K562 (cell line): ENCODE measurements around the gene CCN5. TPM values are rescaled to one million over a fixed set of nuclear protein-coding genes. Genes with fewer than 3 reads are reported as not detected.

Experiments
- FOXP1 ChIP-seq: sonication (generic); formaldehyde crosslinking; IDR thresholded peaks from 2 replicates; pipeline ENCODE4 v1.8.0; 2022; ENCODE audit warnings: mild to moderate bottlenecking, missing genetic modification reagents
- HLTF ChIP-seq: fragments of 450-650 bp; IDR thresholded peaks from 2 replicates; pipeline ENCODE4 v1.6.1; 2016
- KDM2B ChIP-seq: fragments of 250-450 bp; sonication (Bioruptor Pico); IDR thresholded peaks from 2 replicates; pipeline ENCODE4 v1.8.0; 2021; ENCODE audit warnings: mild to moderate bottlenecking, moderate library complexity
- MTA3 ChIP-seq: fragments of 450-650 bp; formaldehyde crosslinking; IDR thresholded peaks from 2 replicates; pipeline ENCODE4 v1.6.1; 2017; ENCODE audit warnings: mild to moderate bottlenecking, borderline replicate concordance
- TSC22D4 ChIP-seq: fragments of 450-650 bp; IDR thresholded peaks from 2 replicates; pipeline ENCODE4 v1.6.1; 2016; ENCODE audit warnings: missing genetic modification characterization, missing biosample characterization, control low read depth
- YBX1 ChIP-seq: fragments of 450-650 bp; IDR thresholded peaks from 2 replicates; pipeline ENCODE4 v1.7.1; 2016; ENCODE audit warnings: mild to moderate bottlenecking
- ZNF644 ChIP-seq: fragments of 200-800 bp; sonication (Bioruptor generic); IDR thresholded peaks from 2 replicates; pipeline ENCODE4 v1.6.1; 2016; ENCODE audit warnings: low read depth, missing genetic modification characterization, missing compliant biosample characterization
- ZSCAN32 ChIP-seq: fragments of 450-650 bp; formaldehyde crosslinking; IDR thresholded peaks from 2 replicates; pipeline ENCODE4 v1.4.0; 2020; ENCODE audit warnings: mild to moderate bottlenecking, moderate library complexity
- polyA plus RNA-seq, 8 experiments: library from polyadenylated mRNA; depleted of rRNA in 4 of 8; stranded (reverse) in 5 of 8; unstranded in 3 of 8; fragments of >200 nt; fragmentation: Nextera tagmentation in 2 of 8; fragmentation: Illumina TruSeq in 1 of 8; extraction: Ambion mirVana in 2 of 8; extraction: Trizol in 1 of 8; gene quantifications; 2 replicates each; pipeline versions ENCODE4 v1.2.1 to v1.2.3, GENCODE V29; 2011 to 2014; ENCODE audit warnings: inconsistent platforms in 1 of 8, missing spikeins in 1 of 8
- total RNA-seq, 7 experiments: library from RNA; depleted of rRNA in 6 of 7; stranded (reverse); fragments of >200 nt in 6 of 7; fragmentation: Illumina TruSeq in 2 of 7; extraction: Trizol in 2 of 7; gene quantifications; 2 replicates each; pipeline versions ENCODE4 v1.2.1 to v1.2.3, GENCODE V29; 2011 to 2021; ENCODE audit warnings: low replicate concordance in 1 of 7
- TF ChIP-seq, protein P1 (sequence below): fragments of 450-650 bp; formaldehyde crosslinking; IDR thresholded peaks from 2 replicates; pipeline ENCODE4 v1.4.0; 2022; ENCODE audit warnings: missing genetic modification characterization
- TF ChIP-seq, protein P2 (sequence below): sonication (generic); formaldehyde crosslinking; IDR thresholded peaks from 2 replicates; pipeline ENCODE4 v1.8.1; 2023; ENCODE audit warnings: mild to moderate bottlenecking, missing genetic modification reagents
- TF ChIP-seq, protein P3 (sequence below), 2 experiments: fragments of 450-650 bp in 1 of 2; sonication (generic) in 1 of 2; formaldehyde crosslinking in 1 of 2; IDR thresholded peaks; 2 replicates each; pipeline versions ENCODE4 v1.7.1 to v1.9.0; 2016 to 2022; ENCODE audit warnings: inconsistent platforms in 1 of 2, mild to moderate bottlenecking in 1 of 2, missing genetic modification reagents in 1 of 2
- TF ChIP-seq, protein P4 (sequence below): fragments of 200-800 bp; sonication (Bioruptor generic); IDR thresholded peaks from 2 replicates; pipeline ENCODE4 v1.6.1; 2017; ENCODE audit warnings: missing genetic modification characterization, missing compliant biosample characterization
- TF ChIP-seq, protein P5 (sequence below): fragments of 250-450 bp; sonication (Bioruptor Pico); IDR thresholded peaks from 2 replicates; pipeline ENCODE4 v1.4.0; 2020

CCN5 gene
- total and polyA plus RNA-seq, 9 of the 15 experiments (the other 6 are each of a cell fraction or from before 2014, with no cell fraction given), result not detected

DNA sequence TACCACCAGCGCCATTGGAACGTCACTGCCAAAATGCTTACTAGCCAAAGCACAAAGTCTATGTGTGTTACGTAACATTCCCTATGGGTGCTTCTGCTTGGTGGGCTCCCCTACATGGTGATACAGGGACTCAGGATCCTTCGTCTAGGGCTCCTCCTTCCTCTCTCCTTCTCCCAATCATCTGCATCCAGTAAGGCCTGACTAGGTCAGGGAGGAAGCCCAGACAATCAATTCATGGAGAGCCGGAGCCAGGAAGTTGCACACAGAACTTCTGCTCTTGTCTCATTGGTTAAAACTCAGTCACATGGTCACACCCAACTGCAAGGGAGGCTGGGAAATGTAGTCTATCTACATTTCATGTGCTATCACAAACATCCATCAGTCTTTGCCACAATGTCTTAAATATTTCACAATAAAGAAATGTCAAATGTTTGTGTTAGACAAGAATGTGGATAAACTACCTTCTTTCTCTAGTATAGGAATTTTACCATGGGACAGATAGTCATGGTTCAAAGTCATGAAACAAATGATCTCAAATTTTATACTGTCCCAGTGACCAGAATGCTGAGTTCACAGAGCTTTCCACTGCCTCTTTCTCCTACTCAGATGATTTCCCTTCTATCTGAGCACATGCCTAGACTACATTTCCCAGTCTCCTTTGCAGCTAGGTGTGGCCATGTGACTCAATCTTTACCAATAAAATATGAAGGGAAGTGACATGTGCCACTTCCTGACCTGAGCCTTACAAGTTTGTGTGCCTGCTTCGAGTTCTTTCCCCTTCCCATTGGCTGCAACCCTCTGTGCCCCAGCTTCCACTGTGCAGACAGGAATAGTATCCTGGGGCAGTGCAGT, 21.2 kb downstream of the CCN5 start (continued):
- TF ChIP-seq, protein P1, sequence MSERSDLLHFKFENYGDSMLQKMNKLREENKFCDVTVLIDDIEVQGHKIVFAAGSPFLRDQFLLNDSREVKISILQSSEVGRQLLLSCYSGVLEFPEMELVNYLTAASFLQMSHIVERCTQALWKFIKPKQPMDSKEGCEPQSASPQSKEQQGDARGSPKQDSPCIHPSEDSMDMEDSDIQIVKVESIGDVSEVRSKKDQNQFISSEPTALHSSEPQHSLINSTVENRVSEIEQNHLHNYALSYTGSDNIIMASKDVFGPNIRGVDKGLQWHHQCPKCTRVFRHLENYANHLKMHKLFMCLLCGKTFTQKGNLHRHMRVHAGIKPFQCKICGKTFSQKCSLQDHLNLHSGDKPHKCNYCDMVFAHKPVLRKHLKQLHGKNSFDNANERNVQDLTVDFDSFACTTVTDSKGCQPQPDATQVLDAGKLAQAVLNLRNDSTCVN (CRISPR knock-in tag), result no peak
- TF ChIP-seq ZSCAN32 (no peak), KDM2B (CRISPR knock-in tag) (no peak), MTA3 (no peak), HLTF (no peak), ZNF644 (no peak), YBX1 (no peak), FOXP1 (CRISPR knock-in tag) (no peak), TSC22D4 (no peak)
- TF ChIP-seq, protein P2, sequence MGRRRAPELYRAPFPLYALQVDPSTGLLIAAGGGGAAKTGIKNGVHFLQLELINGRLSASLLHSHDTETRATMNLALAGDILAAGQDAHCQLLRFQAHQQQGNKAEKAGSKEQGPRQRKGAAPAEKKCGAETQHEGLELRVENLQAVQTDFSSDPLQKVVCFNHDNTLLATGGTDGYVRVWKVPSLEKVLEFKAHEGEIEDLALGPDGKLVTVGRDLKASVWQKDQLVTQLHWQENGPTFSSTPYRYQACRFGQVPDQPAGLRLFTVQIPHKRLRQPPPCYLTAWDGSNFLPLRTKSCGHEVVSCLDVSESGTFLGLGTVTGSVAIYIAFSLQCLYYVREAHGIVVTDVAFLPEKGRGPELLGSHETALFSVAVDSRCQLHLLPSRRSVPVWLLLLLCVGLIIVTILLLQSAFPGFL (CRISPR knock-in tag), result no peak
- TF ChIP-seq, protein P3, sequence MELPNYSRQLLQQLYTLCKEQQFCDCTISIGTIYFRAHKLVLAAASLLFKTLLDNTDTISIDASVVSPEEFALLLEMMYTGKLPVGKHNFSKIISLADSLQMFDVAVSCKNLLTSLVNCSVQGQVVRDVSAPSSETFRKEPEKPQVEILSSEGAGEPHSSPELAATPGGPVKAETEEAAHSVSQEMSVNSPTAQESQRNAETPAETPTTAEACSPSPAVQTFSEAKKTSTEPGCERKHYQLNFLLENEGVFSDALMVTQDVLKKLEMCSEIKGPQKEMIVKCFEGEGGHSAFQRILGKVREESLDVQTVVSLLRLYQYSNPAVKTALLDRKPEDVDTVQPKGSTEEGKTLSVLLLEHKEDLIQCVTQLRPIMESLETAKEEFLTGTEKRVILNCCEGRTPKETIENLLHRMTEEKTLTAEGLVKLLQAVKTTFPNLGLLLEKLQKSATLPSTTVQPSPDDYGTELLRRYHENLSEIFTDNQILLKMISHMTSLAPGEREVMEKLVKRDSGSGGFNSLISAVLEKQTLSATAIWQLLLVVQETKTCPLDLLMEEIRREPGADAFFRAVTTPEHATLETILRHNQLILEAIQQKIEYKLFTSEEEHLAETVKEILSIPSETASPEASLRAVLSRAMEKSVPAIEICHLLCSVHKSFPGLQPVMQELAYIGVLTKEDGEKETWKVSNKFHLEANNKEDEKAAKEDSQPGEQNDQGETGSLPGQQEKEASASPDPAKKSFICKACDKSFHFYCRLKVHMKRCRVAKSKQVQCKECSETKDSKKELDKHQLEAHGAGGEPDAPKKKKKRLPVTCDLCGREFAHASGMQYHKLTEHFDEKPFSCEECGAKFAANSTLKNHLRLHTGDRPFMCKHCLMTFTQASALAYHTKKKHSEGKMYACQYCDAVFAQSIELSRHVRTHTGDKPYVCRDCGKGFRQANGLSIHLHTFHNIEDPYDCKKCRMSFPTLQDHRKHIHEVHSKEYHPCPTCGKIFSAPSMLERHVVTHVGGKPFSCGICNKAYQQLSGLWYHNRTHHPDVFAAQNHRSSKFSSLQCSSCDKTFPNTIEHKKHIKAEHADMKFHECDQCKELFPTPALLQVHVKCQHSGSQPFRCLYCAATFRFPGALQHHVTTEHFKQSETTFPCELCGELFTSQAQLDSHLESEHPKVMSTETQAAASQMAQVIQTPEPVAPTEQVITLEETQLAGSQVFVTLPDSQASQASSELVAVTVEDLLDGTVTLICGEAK (IDR thresholded peaks at IDR 0.05), result peak; percentile 77
- TF ChIP-seq, protein P3 (CRISPR knock-in tag; IDR thresholded peaks at IDR 0.05), result no peak
- TF ChIP-seq, protein P4, sequence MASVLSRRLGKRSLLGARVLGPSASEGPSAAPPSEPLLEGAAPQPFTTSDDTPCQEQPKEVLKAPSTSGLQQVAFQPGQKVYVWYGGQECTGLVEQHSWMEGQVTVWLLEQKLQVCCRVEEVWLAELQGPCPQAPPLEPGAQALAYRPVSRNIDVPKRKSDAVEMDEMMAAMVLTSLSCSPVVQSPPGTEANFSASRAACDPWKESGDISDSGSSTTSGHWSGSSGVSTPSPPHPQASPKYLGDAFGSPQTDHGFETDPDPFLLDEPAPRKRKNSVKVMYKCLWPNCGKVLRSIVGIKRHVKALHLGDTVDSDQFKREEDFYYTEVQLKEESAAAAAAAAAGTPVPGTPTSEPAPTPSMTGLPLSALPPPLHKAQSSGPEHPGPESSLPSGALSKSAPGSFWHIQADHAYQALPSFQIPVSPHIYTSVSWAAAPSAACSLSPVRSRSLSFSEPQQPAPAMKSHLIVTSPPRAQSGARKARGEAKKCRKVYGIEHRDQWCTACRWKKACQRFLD, result 0 out of 2 replicates have a peak, but pooled peaks have one; percentile 28
- TF ChIP-seq, protein P5, sequence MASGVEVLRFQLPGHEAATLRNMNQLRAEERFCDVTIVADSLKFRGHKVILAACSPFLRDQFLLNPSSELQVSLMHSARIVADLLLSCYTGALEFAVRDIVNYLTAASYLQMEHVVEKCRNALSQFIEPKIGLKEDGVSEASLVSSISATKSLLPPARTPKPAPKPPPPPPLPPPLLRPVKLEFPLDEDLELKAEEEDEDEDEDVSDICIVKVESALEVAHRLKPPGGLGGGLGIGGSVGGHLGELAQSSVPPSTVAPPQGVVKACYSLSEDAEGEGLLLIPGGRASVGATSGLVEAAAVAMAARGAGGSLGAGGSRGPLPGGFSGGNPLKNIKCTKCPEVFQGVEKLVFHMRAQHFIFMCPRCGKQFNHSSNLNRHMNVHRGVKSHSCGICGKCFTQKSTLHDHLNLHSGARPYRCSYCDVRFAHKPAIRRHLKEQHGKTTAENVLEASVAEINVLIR (CRISPR knock-in tag), result no peak
